Neural cell (in vitro differentiated cells): ENCODE measurements around the gene MSANTD7.

Source experiments
- CTCF ChIP-seq: fragments of 450-650 bp; IDR thresholded peaks from 2 replicates; pipeline ENCODE4 v1.5.1; 2014; ENCODE audit warnings: antibody characterized with exemption, mild to moderate bottlenecking, moderate library complexity; ENCODE audit not compliant: poor library complexity, severe bottlenecking
- EP300 ChIP-seq: fragments of 450-650 bp; conservative IDR thresholded peaks from 2 replicates; pipeline ENCODE4 v1.6.1; 2014; ENCODE audit warnings: antibody characterized with exemption, mild to moderate bottlenecking, moderate library complexity; ENCODE audit not compliant: poor library complexity, severe bottlenecking
- EZH2 ChIP-seq: fragments of 200-600, 300-800 bp; shearing (Covaris generic), sonication (generic); IDR thresholded peaks from 2 replicates; pipeline ENCODE4 v1.6.1; 2014; ENCODE audit warnings: antibody characterized with exemption, low read length, borderline replicate concordance, mild to moderate bottlenecking; ENCODE audit not compliant: insufficient read depth, poor library complexity, severe bottlenecking
- POLR2AphosphoS5 ChIP-seq: IDR thresholded peaks from 2 replicates; pipeline ENCODE4 v1.6.1; 2012
- RAD21 ChIP-seq: fragments of 450-650 bp; conservative IDR thresholded peaks from 2 replicates; pipeline ENCODE4 v1.6.1; 2014; ENCODE audit warnings: antibody characterized with exemption, mild to moderate bottlenecking, moderate library complexity
- SMC3 ChIP-seq: fragments of 450-650 bp; conservative IDR thresholded peaks from 2 replicates; pipeline ENCODE4 v1.6.1; 2014; ENCODE audit warnings: antibody characterized with exemption, mild to moderate bottlenecking, moderate library complexity; ENCODE audit not compliant: poor library complexity
- TAF1 ChIP-seq: IDR thresholded peaks from 2 replicates; pipeline ENCODE4 v1.6.1; 2012; ENCODE audit warnings: low read depth

GRCh38 chr10:14826076-14826829, 11.9 kb upstream of the MSANTD7 start:
- TF ChIP-seq EZH2, result no peak
- TF ChIP-seq CTCF, result no peak
- TF ChIP-seq POLR2AphosphoS5, result no peak
- no peak for TF ChIP-seq SMC3
- TF ChIP-seq RAD21, result no peak
- TF ChIP-seq EP300, result no peak
- no peak for TF ChIP-seq TAF1
